Upper lobe of left lung (tissue), 6 donors: ENCODE data around the gene IYD. TPM values are rescaled to one million over a fixed set of nuclear protein-coding genes. Genes with fewer than 3 reads are reported as not detected.

Experiments used
- ATAC-seq, 2 donors: fragments of 200-7000 bp; cut with Tn5 transposase; one replicate each; pipeline ENCODE4 v1.9.1; 2022; ENCODE audit warnings: mild to moderate bottlenecking in 2 of 2, moderate library complexity in 2 of 2; ENCODE audit not compliant: low FRiP score in 2 of 2
- DNase-seq, 2 donors: peaks; one replicate each; pipeline ENCODE4 v3.0.0-alpha.2; 2019 to 2020
- H3K27ac ChIP-seq, 4 donors: fragments of 200-600 bp; sonication (generic); one replicate each; pipeline ENCODE4 v1.5.1; 2016 to 2019
- H3K27me3 ChIP-seq, 4 donors: fragments of 200-600 bp; sonication (generic); one replicate each; pipeline ENCODE4 v1.5.1; 2017 to 2019
- H3K36me3 ChIP-seq, 4 donors: fragments of 200-600 bp; sonication (generic); one replicate each; pipeline ENCODE4 v1.5.1; 2016 to 2019
- H3K4me1 ChIP-seq, 4 donors: fragments of 200-600 bp; sonication (generic); one replicate each; pipeline ENCODE4 v1.5.1; 2018 to 2019
- H3K4me3 ChIP-seq, 4 donors: fragments of 200-600 bp; sonication (generic); one replicate each; pipeline ENCODE4 v1.5.1; 2017 to 2019; ENCODE audit warnings: mild to moderate bottlenecking in 2 of 4, moderate library complexity in 1 of 4
- H3K9me3 ChIP-seq, 4 donors: fragments of 200-600 bp; sonication (generic); one replicate each; pipeline ENCODE4 v1.5.1; 2018 to 2019
- EP300 ChIP-seq, 4 donors: sonication (generic); formaldehyde crosslinking; IDR thresholded peaks; one replicate each; pipeline ENCODE4 v1.5.1; 2017; ENCODE audit warnings: antibody characterized with exemption in 4 of 4, control low read depth in 2 of 4
- POLR2A ChIP-seq, 4 donors: fragments of 450-650 bp; IDR thresholded peaks; one replicate each; pipeline ENCODE4 v1.5.1; 2016 to 2017; ENCODE audit warnings: antibody characterized with exemption in 4 of 4, mild to moderate bottlenecking in 2 of 4
- POLR2AphosphoS5 ChIP-seq, 2 donors: sonication (generic); formaldehyde crosslinking; IDR thresholded peaks; one replicate each; pipeline ENCODE4 v1.5.1; 2017; ENCODE audit warnings: antibody characterized with exemption in 2 of 2
- WGBS, 2 donors: methylation state at CpG; one replicate each; pipeline ENCODE4 v1.1.5; 2017 to 2018; 5-methylcytosine and 5-hydroxymethylcytosine counted together
- total RNA-seq, 6 donors: library from RNA; depleted of rRNA in 4 of 6; stranded (reverse); fragments of >200 nt in 4 of 6; gene quantifications; one replicate each; pipeline versions ENCODE4 v1.1.0 to v1.2.1, GENCODE V29; 2016 to 2021
- TF ChIP-seq, protein P1 (sequence below), 6 experiments: fragments of 450-650 bp in 4 of 6; fragments of 200-600 bp in 2 of 6; sonication (generic) in 2 of 6; IDR thresholded peaks; one replicate each; pipeline ENCODE4 v1.5.1; 2016 to 2019; ENCODE audit warnings: antibody characterized with exemption in 6 of 6
- donor health status: DM: no; HTN: no; CAD: no; lungs with moderate emphysema.
- donor health status: DM: no; HTN: yes; CAD: no; lungs with severe emphysema.

IYD gene
- total RNA-seq, 6 donors from 2014 or later, result under 0.01 to 3.2 (median 1.7) TPM

DNA sequence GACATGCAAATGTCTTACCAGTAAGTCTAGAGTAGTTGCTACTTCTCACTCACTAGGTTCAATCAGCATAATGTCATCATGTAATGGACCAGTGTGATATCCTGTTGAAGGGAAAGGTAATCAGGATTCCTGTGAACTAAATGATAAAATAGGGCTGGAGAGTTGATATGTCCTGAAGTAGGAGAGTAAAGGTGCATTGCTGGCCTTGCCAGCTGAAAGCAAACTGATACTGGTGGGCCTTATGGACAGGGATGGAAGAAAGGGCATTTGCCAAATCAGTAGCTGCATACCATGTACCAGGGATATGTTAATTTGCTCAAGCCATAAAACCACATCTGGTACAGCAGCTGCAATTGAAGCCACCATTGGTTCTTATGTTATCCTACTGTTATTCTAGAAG is 37.5 kb upstream of the IYD start:
- ATAC-seq, result no peak
- H3K9me3 ChIP-seq, result no peaks in the 10 kb centered on the region
- TF ChIP-seq POLR2AphosphoS5 (IDR thresholded peaks at IDR 0.05) (no peak), EP300 (IDR thresholded peaks at IDR 0.05) (no peak), POLR2A (IDR thresholded peaks at IDR 0.05) (no peak)
- TF ChIP-seq, protein P1, sequence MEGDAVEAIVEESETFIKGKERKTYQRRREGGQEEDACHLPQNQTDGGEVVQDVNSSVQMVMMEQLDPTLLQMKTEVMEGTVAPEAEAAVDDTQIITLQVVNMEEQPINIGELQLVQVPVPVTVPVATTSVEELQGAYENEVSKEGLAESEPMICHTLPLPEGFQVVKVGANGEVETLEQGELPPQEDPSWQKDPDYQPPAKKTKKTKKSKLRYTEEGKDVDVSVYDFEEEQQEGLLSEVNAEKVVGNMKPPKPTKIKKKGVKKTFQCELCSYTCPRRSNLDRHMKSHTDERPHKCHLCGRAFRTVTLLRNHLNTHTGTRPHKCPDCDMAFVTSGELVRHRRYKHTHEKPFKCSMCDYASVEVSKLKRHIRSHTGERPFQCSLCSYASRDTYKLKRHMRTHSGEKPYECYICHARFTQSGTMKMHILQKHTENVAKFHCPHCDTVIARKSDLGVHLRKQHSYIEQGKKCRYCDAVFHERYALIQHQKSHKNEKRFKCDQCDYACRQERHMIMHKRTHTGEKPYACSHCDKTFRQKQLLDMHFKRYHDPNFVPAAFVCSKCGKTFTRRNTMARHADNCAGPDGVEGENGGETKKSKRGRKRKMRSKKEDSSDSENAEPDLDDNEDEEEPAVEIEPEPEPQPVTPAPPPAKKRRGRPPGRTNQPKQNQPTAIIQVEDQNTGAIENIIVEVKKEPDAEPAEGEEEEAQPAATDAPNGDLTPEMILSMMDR (IDR thresholded peaks at IDR 0.05), result no peak

DNA sequence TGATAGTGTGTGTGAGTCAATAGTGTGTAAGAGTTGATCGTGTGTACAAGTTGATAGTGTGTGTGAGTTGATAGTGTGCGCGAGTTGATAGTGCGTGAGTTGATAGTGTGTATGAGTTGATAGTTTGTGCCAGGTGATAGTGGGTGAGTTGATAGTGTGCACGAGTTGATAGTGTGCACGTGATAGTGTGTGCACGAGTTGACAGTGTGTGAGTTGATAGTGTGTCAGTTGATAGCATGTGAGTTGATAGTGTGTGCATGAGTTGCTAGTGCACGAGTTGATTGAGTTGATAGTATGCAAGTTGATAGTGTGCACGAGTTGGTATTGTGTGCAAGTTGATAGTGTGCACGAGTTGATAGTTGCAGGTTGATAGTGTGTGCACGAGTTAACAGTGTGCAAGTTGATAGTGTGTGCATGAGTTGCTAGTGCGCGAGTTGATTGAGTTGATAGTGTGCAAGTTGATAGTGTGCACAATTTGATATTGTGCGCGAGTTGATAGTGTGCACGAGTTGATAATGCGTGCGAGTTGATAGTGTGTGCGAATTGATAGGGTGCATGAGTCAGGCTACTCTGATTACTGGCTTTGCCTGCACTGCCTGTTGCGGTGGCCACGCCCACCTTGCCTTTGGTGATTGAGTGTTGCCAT is 35.8 kb upstream of the IYD start:
- H3K9me3 ChIP-seq, result no peaks in the 10 kb centered on the region
- no peak for TF ChIP-seq POLR2AphosphoS5 (IDR thresholded peaks at IDR 0.05)
- no peak for TF ChIP-seq POLR2A (IDR thresholded peaks at IDR 0.05)
- no peak for TF ChIP-seq EP300 (IDR thresholded peaks at IDR 0.05)
- TF ChIP-seq, protein P1 (IDR thresholded peaks at IDR 0.05), result no peak
- 93% methylated on average over 21 of the region's 21 CpGs for WGBS, 2 donors
- peaks cover 0 to 5% (median 0%) of the 10 kb centered on the region in 4 donors for H3K4me1 ChIP-seq
- H3K27me3 ChIP-seq, result no peaks in the 10 kb centered on the region
- DNase-seq (no peak), ATAC-seq (no peak)
- H3K27ac ChIP-seq, result no peak overlapping the region
- H3K4me3 ChIP-seq, result no peak overlapping the region
- no peaks in the 10 kb centered on the region for H3K36me3 ChIP-seq

More for the DNA sequence above, 37.5 kb upstream of the IYD start:
- no peak overlapping the region for H3K27ac ChIP-seq
- no peak overlapping the region for H3K4me3 ChIP-seq
- H3K27me3 ChIP-seq, result no peaks in the 10 kb centered on the region
- no peak for DNase-seq
- H3K4me1 ChIP-seq, result peaks cover 0 to 5% (median 0%) of the 10 kb centered on the region in 4 donors
- H3K36me3 ChIP-seq, result no peaks in the 10 kb centered on the region

DNA sequence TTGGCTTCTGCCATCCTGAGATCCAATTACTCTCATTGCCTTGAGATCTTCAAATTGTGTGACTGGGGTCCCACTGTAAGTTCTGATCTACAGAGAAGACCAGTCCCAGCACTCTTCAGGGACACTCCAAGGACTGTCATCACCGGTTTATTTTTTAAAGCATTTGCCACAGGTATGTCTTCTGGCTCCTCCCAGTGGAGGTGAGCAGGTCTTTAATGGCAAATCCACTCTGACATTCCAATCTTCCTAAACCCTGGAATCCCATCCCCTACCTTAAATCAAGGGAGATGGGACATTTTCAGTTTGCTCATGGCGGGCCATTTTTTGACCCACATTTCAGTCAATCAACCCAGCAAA is 35.2 kb upstream of the IYD start:
- Histone ChIP-seq H3K27me3 (no peaks in the 10 kb centered on the region), H3K4me1 (peaks cover 0 to 5% (median 0%) of the 10 kb centered on the region in 4 donors), H3K4me3 (no peak overlapping the region), H3K27ac (no peak overlapping the region), H3K9me3 (no peaks in the 10 kb centered on the region), H3K36me3 (no peaks in the 10 kb centered on the region)
- DNase-seq (no peak), ATAC-seq (no peak)
- 98 to 100% methylated on average over 2 of the region's 2 CpGs for WGBS, 2 donors
- TF ChIP-seq POLR2AphosphoS5 (IDR thresholded peaks at IDR 0.05) (no peak), EP300 (IDR thresholded peaks at IDR 0.05) (no peak), POLR2A (IDR thresholded peaks at IDR 0.05) (no peak)
- TF ChIP-seq, protein P1 (IDR thresholded peaks at IDR 0.05), result no peak

DNA sequence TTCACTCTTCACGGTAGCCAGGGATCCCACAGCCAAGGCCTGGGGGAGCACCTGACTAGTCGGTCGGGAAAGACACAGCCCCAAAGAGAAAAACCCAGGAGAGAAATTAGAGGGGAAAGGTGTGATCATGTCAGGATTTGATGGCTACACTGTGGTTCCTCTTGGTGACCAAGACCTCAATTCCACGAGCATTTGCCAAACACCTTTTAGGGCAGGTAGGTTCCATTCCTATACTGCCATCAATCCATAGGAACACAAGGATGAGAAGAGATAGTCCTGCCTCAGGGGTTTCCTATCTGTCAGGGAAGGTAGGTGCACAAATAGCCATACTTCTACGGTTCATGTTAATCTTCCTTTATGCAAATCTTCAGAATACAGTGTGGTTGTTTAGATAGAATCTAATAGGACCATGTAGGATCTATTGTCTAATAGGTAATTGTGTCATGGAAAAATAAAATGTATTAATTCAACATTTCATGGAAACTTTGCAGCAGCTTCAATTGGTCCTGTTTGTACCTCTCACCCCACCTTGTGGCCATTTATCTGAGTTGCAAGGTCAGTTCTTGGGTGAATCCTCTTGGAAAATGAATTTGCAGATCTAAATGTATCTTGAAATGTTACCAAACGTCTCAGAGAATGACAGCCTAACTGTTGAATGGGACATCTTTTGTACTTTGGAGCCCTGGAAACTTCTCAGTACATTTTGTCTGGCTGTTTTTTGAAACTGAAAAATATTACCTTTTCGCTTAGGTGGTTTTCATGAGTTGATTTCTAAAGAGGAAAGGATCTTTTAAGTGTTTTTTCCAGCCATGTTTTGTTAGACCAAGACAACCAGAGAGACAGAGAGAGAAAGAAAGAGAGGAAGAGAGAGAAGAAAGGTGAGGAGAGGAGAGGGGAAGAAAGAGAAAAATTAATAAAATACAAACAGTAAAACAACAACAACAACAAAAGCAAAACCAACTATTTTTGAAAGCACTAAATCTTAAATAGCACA is 33.7 kb upstream of the IYD start:
- no peaks in the 10 kb centered on the region for H3K9me3 ChIP-seq
- WGBS, 2 donors, result 60 to 71% methylated on average over 7 of the region's 7 CpGs
- no peak overlapping the region for H3K27ac ChIP-seq
- no peak overlapping the region for H3K4me3 ChIP-seq
- TF ChIP-seq, protein P1 (IDR thresholded peaks at IDR 0.05), result peak; percentile 73 to 89 (median 79)
- no peak for TF ChIP-seq EP300 (IDR thresholded peaks at IDR 0.05)
- no peaks in the 10 kb centered on the region for H3K4me1 ChIP-seq
- ATAC-seq (peak in 1 of 2 donors; percentile 70), DNase-seq (peak in 1 of 2 donors; percentile 45)
- no peaks in the 10 kb centered on the region for H3K27me3 ChIP-seq
- no peaks in the 10 kb centered on the region for H3K36me3 ChIP-seq
